Measurements from ENCODE around the gene AKAP5.

GRCh38 chr14:64465831-64466554, 694 bp downstream of the AKAP5 start:
- TF ChIP-seq POLR2A (IDR thresholded peaks at IDR 0.05; ENCODE audit: low read length) (no peak), GATA1 (IDR thresholded peaks at IDR 0.05; ENCODE audit: low read depth, low read length) (no peak)
